Measurements from ENCODE around the gene GNB5.

The GNB5 gene

GRCh38 chr15:52154896-52155865, 36.0 kb downstream of the GNB5 start:
- Histone ChIP-seq H3K36me3 (ENCODE audit: low read depth) (peaks cover 20% of the 10 kb centered on the region), H3K4me3 (ENCODE audit: severe bottlenecking) (no peak overlapping the region), H3K9me3 (ENCODE audit: severe bottlenecking) (no peaks in the 10 kb centered on the region), H3K27me3 (ENCODE audit: insufficient read depth, poor library complexity, severe bottlenecking) (no peaks in the 10 kb centered on the region), H3K4me1 (ENCODE audit: insufficient read depth, poor library complexity, severe bottlenecking) (no peaks in the 10 kb centered on the region), H3K27ac (ENCODE audit: poor library complexity, severe bottlenecking) (no peak overlapping the region)
- ATAC-seq (ENCODE audit: low read depth) (peak; percentile 14; the same call in 1 of the 3 replicates), DNase-seq (ENCODE audit: low spot score) (peak; percentile 44)
- no peak for TF ChIP-seq CTCF (IDR thresholded peaks at IDR 0.05; ENCODE audit: poor library complexity, severe bottlenecking)

GRCh38 chr15:52153900-52154895, 37.0 kb downstream of the GNB5 start:
- no peak overlapping the region for H3K27ac ChIP-seq (ENCODE audit: poor library complexity, severe bottlenecking)
- no peaks in the 10 kb centered on the region for H3K4me1 ChIP-seq (ENCODE audit: insufficient read depth, poor library complexity, severe bottlenecking)
- H3K36me3 ChIP-seq (ENCODE audit: low read depth), result peaks cover 19% of the 10 kb centered on the region
- ATAC-seq (ENCODE audit: low read depth) (no peak), DNase-seq (ENCODE audit: low spot score) (peak; percentile 56)
- no peaks in the 10 kb centered on the region for H3K9me3 ChIP-seq (ENCODE audit: severe bottlenecking)
- no peak overlapping the region for H3K4me3 ChIP-seq (ENCODE audit: severe bottlenecking)
- no peak for TF ChIP-seq CTCF (IDR thresholded peaks at IDR 0.05; ENCODE audit: poor library complexity, severe bottlenecking)
- no peaks in the 10 kb centered on the region for H3K27me3 ChIP-seq (ENCODE audit: insufficient read depth, poor library complexity, severe bottlenecking)

GRCh38 chr15:52151353-52151752, 39.8 kb downstream of the GNB5 start:
- Histone ChIP-seq H3K4me3 (ENCODE audit: severe bottlenecking) (no peak overlapping the region), H3K27me3 (ENCODE audit: insufficient read depth, poor library complexity, severe bottlenecking) (no peaks in the 10 kb centered on the region), H3K36me3 (ENCODE audit: low read depth) (peaks cover 33% of the 10 kb centered on the region), H3K9me3 (ENCODE audit: severe bottlenecking) (no peaks in the 10 kb centered on the region), H3K4me1 (ENCODE audit: insufficient read depth, poor library complexity, severe bottlenecking) (no peaks in the 10 kb centered on the region), H3K27ac (ENCODE audit: poor library complexity, severe bottlenecking) (no peak overlapping the region)
- no peak for TF ChIP-seq CTCF (IDR thresholded peaks at IDR 0.05; ENCODE audit: poor library complexity, severe bottlenecking)
- DNase-seq (ENCODE audit: low spot score) (peak; percentile 18), ATAC-seq (ENCODE audit: low read depth) (peak; percentile 20; the same call in 1 of the 3 replicates)

GRCh38 chr15:52150871-52151270, 40.3 kb downstream of the GNB5 start:
- no peak overlapping the region for H3K27ac ChIP-seq (ENCODE audit: poor library complexity, severe bottlenecking)
- DNase-seq (ENCODE audit: low spot score) (no peak), ATAC-seq (ENCODE audit: low read depth) (no peak)
- TF ChIP-seq CTCF (IDR thresholded peaks at IDR 0.05; ENCODE audit: poor library complexity, severe bottlenecking), result no peak
- no peaks in the 10 kb centered on the region for H3K27me3 ChIP-seq (ENCODE audit: insufficient read depth, poor library complexity, severe bottlenecking)
- H3K36me3 ChIP-seq (ENCODE audit: low read depth), result peaks cover 38% of the 10 kb centered on the region
- H3K9me3 ChIP-seq (ENCODE audit: severe bottlenecking), result no peaks in the 10 kb centered on the region
- H3K4me3 ChIP-seq (ENCODE audit: severe bottlenecking), result no peak overlapping the region
- H3K4me1 ChIP-seq (ENCODE audit: insufficient read depth, poor library complexity, severe bottlenecking), result no peaks in the 10 kb centered on the region
